GM23248 (cell line): Measurements from ENCODE around the gene DACT3. TPM values are rescaled to one million over a fixed set of nuclear protein-coding genes. Genes with fewer than 3 reads are reported as not detected.

Experiments used
- DNase-seq: peaks from one replicate; pipeline ENCODE4 v3.0.0-alpha.2; 2015
- H2AFZ ChIP-seq: fragments of 200-600 bp; sonication (generic); 2 replicates; pipeline ENCODE4 v1.6.1; 2016; ENCODE audit warnings: antibody characterized with exemption
- H3F3A ChIP-seq: fragments of 200-600 bp; sonication (generic); 2 replicates; pipeline ENCODE4 v1.6.1; 2016; ENCODE audit warnings: mild to moderate bottlenecking, antibody characterized with exemption, mixed run types; ENCODE audit not compliant: insufficient read depth
- H3K27ac ChIP-seq: fragments of 200-600 bp; sonication (generic); 2 replicates; pipeline ENCODE4 v1.5.1; 2016; ENCODE audit warnings: mild to moderate bottlenecking
- H3K27me3 ChIP-seq: fragments of 200-600 bp; sonication (generic); replicated peaks from 2 replicates; pipeline ENCODE4 v1.6.1; 2016; ENCODE audit warnings: mild to moderate bottlenecking; ENCODE audit not compliant: insufficient read depth
- H3K36me3 ChIP-seq: fragments of 200-600 bp; sonication (generic); 2 replicates; pipeline ENCODE4 v1.6.1; 2016; ENCODE audit warnings: low read depth, mild to moderate bottlenecking
- H3K4me1 ChIP-seq: fragments of 200-600 bp; sonication (generic); 2 replicates; pipeline ENCODE4 v1.6.1; 2016; ENCODE audit warnings: mild to moderate bottlenecking; ENCODE audit not compliant: insufficient read depth
- H3K4me2 ChIP-seq: fragments of 200-600 bp; sonication (generic); one replicate; pipeline ENCODE4 v1.6.1; 2016; ENCODE audit warnings: mild to moderate bottlenecking; ENCODE audit not compliant: unreplicated experiment
- H3K4me3 ChIP-seq: fragments of 200-600 bp; sonication (generic); 2 replicates; pipeline ENCODE4 v1.5.1; 2016; ENCODE audit warnings: mild to moderate bottlenecking
- H3K79me2 ChIP-seq: fragments of 200-600 bp; sonication (generic); 2 replicates; pipeline ENCODE4 v1.6.1; 2016; ENCODE audit warnings: mild to moderate bottlenecking; ENCODE audit not compliant: insufficient read depth
- H3K9ac ChIP-seq: fragments of 200-600 bp; sonication (generic); 2 replicates; pipeline ENCODE4 v1.6.1; 2016; ENCODE audit warnings: mild to moderate bottlenecking
- H3K9me2 ChIP-seq: fragments of 200-600 bp; sonication (generic); 2 replicates; pipeline ENCODE4 v1.6.1; 2016; ENCODE audit warnings: mixed run types, mild to moderate bottlenecking, moderate library complexity; ENCODE audit not compliant: insufficient read depth
- H3K9me3 ChIP-seq: fragments of 200-600 bp; sonication (generic); one replicate; pipeline ENCODE4 v1.6.1; 2017; ENCODE audit warnings: low read depth
- H4K20me1 ChIP-seq: fragments of 200-600 bp; sonication (generic); 2 replicates; pipeline ENCODE4 v1.6.0; 2016; ENCODE audit not compliant: insufficient read depth
- EZH2 ChIP-seq: fragments of 200-600 bp; sonication (generic); IDR thresholded peaks from 2 replicates; pipeline ENCODE4 v1.6.1; 2018; ENCODE audit warnings: antibody characterized with exemption, mild to moderate bottlenecking; ENCODE audit not compliant: insufficient read depth, poor library complexity, severe bottlenecking
- EZH2phosphoT487 ChIP-seq: fragments of 200-600 bp; sonication (generic); IDR thresholded peaks from 2 replicates; pipeline ENCODE4 v1.6.1; 2018; ENCODE audit warnings: antibody characterized with exemption, moderate library complexity, mild to moderate bottlenecking, low read depth; ENCODE audit not compliant: insufficient read depth
- WGBS, 2 experiments: methylation state at CpG; one replicate each; pipeline ENCODE4 v1.1.6; 2015 to 2017; ENCODE audit warnings: low lambda C conversion rate in 2 of 2, low coverage in 1 of 2; ENCODE audit errors: missing lambda C conversion rate in 2 of 2; 5-methylcytosine and 5-hydroxymethylcytosine counted together
- in situ Hi-C: fragments of 300-500 bp; cut with MboI; formaldehyde crosslinking; loops from 2 replicates; pipeline ENCODE4 v1.15.0; 2020
- polyA plus RNA-seq: library from polyadenylated mRNA; unstranded; fragments of >200 nt; fragmentation: Nextera tagmentation; extraction: Ambion mirVana; gene quantifications from 2 replicates; pipeline ENCODE4 v1.2.1, GENCODE V29; 2016
- total RNA-seq: library from RNA; depleted of rRNA; stranded (reverse); fragments of >200 nt; shearing (Covaris generic); gene quantifications from 2 replicates; pipeline ENCODE4 v1.2.3, GENCODE V29; 2014

Gene DACT3
- total and polyA plus RNA-seq, 2 experiments from 2014 or later: 0.66 to 7.1 TPM

GRCh38 chr19:46624958-46625661, 35.9 kb downstream of the DACT3 start, which contains the start of gene PTGIR:
Gene PTGIR, minus strand, starts transcription at chr19:46625089. Its CDS starts 864 bp downstream, at chr19:46624225.
- Histone ChIP-seq H4K20me1 (no peaks in the 10 kb centered on the region), H3K36me3 (no peaks in the 10 kb centered on the region), H2AFZ (peak within 1 kb of the TSS; percentile 78), H3K4me3 (peak within 1 kb of the TSS; percentile 67), H3K9me2 (no peaks in the 10 kb centered on the region), H3K79me2 (peaks cover 26% of the 10 kb centered on the region), H3K4me2 (peak within 1 kb of the TSS; percentile 83), H3K9ac (peak within 1 kb of the TSS; percentile 75), H3K27ac (peak within 1 kb of the TSS; percentile 94), H3K4me1 (peaks cover 21% of the 10 kb centered on the region), H3K9me3 (no peaks in the 10 kb centered on the region), H3F3A (peaks cover 8% of the 10 kb centered on the region), H3K27me3 (no peaks in the 10 kb centered on the region)
- in situ Hi-C loops: no loop called here
- 0 to 2% methylated on average over 2 to 13 of the region's 13 CpGs for WGBS, 2 experiments
- peak; percentile 92 for DNase-seq
- TF ChIP-seq EZH2 (no peak), EZH2phosphoT487 (no peak)

- peak overlapping the region; percentile 83 for H3K4me2 ChIP-seq
- H3K4me1 ChIP-seq: peaks cover 29% of the 10 kb centered on the region
- H3K9me2 ChIP-seq: no peaks in the 10 kb centered on the region
- WGBS, 2 experiments: 91 to 92% methylated on average over 35 of the region's 35 CpGs
- H4K20me1 ChIP-seq: no peaks in the 10 kb centered on the region
- H3F3A ChIP-seq: peaks cover 18% of the 10 kb centered on the region
- no peak for TF ChIP-seq EZH2
- TF ChIP-seq EZH2phosphoT487: no peak
- peaks cover 26% of the 10 kb centered on the region for H3K79me2 ChIP-seq
- DNase-seq: no peak
- peak overlapping the region; percentile 94 for H3K27ac ChIP-seq
- no peaks in the 10 kb centered on the region for H3K27me3 ChIP-seq
- no peaks in the 10 kb centered on the region for H3K9me3 ChIP-seq
- H3K9ac ChIP-seq: peak overlapping the region; percentile 75
- peak overlapping the region; percentile 78; the same call in 1 of the 2 replicates for H2AFZ ChIP-seq
- H3K4me3 ChIP-seq: peak overlapping the region; percentile 67
- no peaks in the 10 kb centered on the region for H3K36me3 ChIP-seq
- in situ Hi-C loops: no loop called here
These were observed 37.0 kb downstream of the DACT3 start for GRCh38 chr19:46623915-46624502.

- DNase-seq: no peak
- Histone ChIP-seq H3K36me3 (no peaks in the 10 kb centered on the region), H3K4me1 (peaks cover 40% of the 10 kb centered on the region), H3K4me3 (no peak overlapping the region), H3F3A (peaks cover 32% of the 10 kb centered on the region), H3K4me2 (peak overlapping the region; percentile 24), H3K79me2 (peaks cover 26% of the 10 kb centered on the region), H3K9ac (no peak overlapping the region), H3K27me3 (no peaks in the 10 kb centered on the region), H3K9me2 (no peaks in the 10 kb centered on the region), H2AFZ (no peak overlapping the region), H3K9me3 (no peaks in the 10 kb centered on the region), H4K20me1 (no peaks in the 10 kb centered on the region), H3K27ac (no peak overlapping the region)
- in situ Hi-C loops: no loop called here
- WGBS, 2 experiments: 86% methylated on average over 6 to 7 of the region's 7 CpGs
- TF ChIP-seq EZH2 (no peak), EZH2phosphoT487 (no peak)
These were observed 38.9 kb downstream of the DACT3 start for GRCh38 chr19:46622118-46622446.

GRCh38 chr19:46621191-46622117, 39.5 kb downstream of the DACT3 start:
- Histone ChIP-seq H2AFZ (no peak overlapping the region), H3F3A (peaks cover 36% of the 10 kb centered on the region), H3K4me3 (no peak overlapping the region), H3K4me1 (peaks cover 47% of the 10 kb centered on the region), H3K79me2 (peaks cover 26% of the 10 kb centered on the region), H3K9me2 (no peaks in the 10 kb centered on the region), H3K27ac (no peak overlapping the region), H3K9me3 (no peaks in the 10 kb centered on the region), H3K4me2 (no peak overlapping the region), H3K36me3 (no peaks in the 10 kb centered on the region), H3K9ac (no peak overlapping the region), H4K20me1 (no peaks in the 10 kb centered on the region), H3K27me3 (no peaks in the 10 kb centered on the region)
- no peak for TF ChIP-seq EZH2phosphoT487
- DNase-seq: no peak
- WGBS, 2 experiments: 92 to 95% methylated on average over 31 to 32 of the region's 32 CpGs
- in situ Hi-C loops: no loop called here
